ENCODE data around the gene PASK. TPM values are rescaled to one million over a fixed set of nuclear protein-coding genes. Genes with fewer than 3 reads are reported as not detected.

The PASK gene
- total and polyA plus RNA-seq, 2 of the 4 experiments (the other 2 are of a cell fraction), result 4.1 TPM

DNA sequence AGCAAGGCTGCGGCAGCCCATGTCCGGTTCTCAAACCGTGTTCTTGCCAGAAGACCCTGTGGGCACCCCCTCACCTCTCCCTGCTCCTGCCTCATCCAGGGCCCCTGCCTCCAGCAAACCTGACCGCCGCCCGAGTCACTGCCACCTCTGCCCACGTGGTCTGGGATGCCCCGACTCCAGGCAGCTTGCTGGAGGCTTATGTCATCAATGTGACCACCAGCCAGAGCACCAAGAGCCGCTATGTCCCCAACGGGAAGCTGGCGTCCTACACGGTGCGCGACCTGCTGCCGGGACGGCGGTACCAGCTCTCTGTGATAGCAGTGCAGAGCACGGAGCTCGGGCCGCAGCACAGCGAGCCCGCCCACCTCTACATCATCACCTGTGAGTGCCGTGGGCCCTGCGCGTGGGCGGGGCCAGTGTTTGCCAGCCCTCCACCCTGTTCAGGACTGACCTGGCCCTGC, 79.4 kb downstream of the PASK start:
- no peak overlapping the region for H2AK9ac ChIP-seq (replicated peaks; ENCODE audit: low read depth, low read length, poor library complexity)
- intact Hi-C loops (cut with micrococcal nuclease) (no loop called here), in situ Hi-C loops (cut with MboI; ENCODE audit: low sequenced_read_pairs) (loop anchor here (10.0 kb wide), 1 partner anchor 215 kb away; no protein-coding TSS in a partner anchor), dilution Hi-C loops (cut with HindIII; ENCODE audit: low sequenced_read_pairs, unreplicated experiment) (no loop called here)
- ChIA-PET POLR2A (ENCODE audit: unreplicated experiment) (no interaction called here), CTCF (no interaction called here)
- TF ChIP-seq POLR2A (IDR thresholded peaks at IDR 0.05; ENCODE audit: low read depth, low read length) (no peak), MXI1 (IDR thresholded peaks at IDR 0.05; ENCODE audit: borderline replicate concordance, low read depth, low read length) (no peak), BHLHE40 (IDR thresholded peaks at IDR 0.05; ENCODE audit: low read depth, low read length) (no peak)
- no peak overlapping the region for H4K5ac ChIP-seq (ENCODE audit: low read depth, low read length)
- no peak overlapping the region for H3K4me3 ChIP-seq (ENCODE audit: insufficient read depth, low read depth, low read length)
- no peak overlapping the region for H4K91ac ChIP-seq (ENCODE audit: insufficient read depth, low read depth, low read length)
- H2AFZ ChIP-seq (replicated peaks; ENCODE audit: low read length, poor library complexity), result no peak overlapping the region
- no peak for DNase-seq
- no peak overlapping the region for H3K18ac ChIP-seq (ENCODE audit: low read depth, low read length)
- H3K27me3 ChIP-seq (ENCODE audit: control insufficient read depth, insufficient read depth, low read length), result no peaks in the 10 kb centered on the region
- H3K4me2 ChIP-seq (ENCODE audit: low read depth, low read length), result no peak overlapping the region
- H3K27ac ChIP-seq (ENCODE audit: insufficient read depth, low read length), result no peak overlapping the region
- no peaks in the 10 kb centered on the region for H3K79me1 ChIP-seq (ENCODE audit: low read depth in 1 of 2, low read length in 2 of 2)
- BruUV-seq (replicated peaks), result no TSS peak
- no peak overlapping the region for H2BK5ac ChIP-seq (ENCODE audit: low read depth, low read length, poor library complexity, severe bottlenecking)
- no peaks in the 10 kb centered on the region for H4K20me1 ChIP-seq (ENCODE audit: insufficient read depth, low read length)
- no peak overlapping the region for H3K56ac ChIP-seq (ENCODE audit: extremely low read depth, insufficient read depth, low read length)
- no peak overlapping the region for H2BK20ac ChIP-seq (ENCODE audit: low read depth, low read length)
- H3K9me1 ChIP-seq (ENCODE audit: insufficient read depth, low read length), result no peaks in the 10 kb centered on the region
- ATAC-seq (ENCODE audit: low read depth), result no peak
- H3K36me3 ChIP-seq (ENCODE audit: control insufficient read depth, insufficient read depth, low read length), result peaks cover 47% of the 10 kb centered on the region; the same call in 1 of the 2 replicates
- no peak overlapping the region for H2BK15ac ChIP-seq (ENCODE audit: low read depth, low read length)
- no peak overlapping the region for H4K8ac ChIP-seq (ENCODE audit: low read depth in 2 of 2, low read length in 2 of 2)
- no peak overlapping the region for H3K23ac ChIP-seq (ENCODE audit: low read depth, low read length)
- no peak overlapping the region for H3K14ac ChIP-seq (replicated peaks; ENCODE audit: low read depth, low read length)
- no peak overlapping the region for H3K4ac ChIP-seq (ENCODE audit: low read depth, low read length)
- no peaks in the 10 kb centered on the region for H3K9me3 ChIP-seq (ENCODE audit: control insufficient read depth, insufficient read depth, low read length)
- H2AK5ac ChIP-seq (ENCODE audit: low read depth, low read length), result no peak overlapping the region
- no peak overlapping the region for H2BK120ac ChIP-seq (ENCODE audit: low read depth, low read length)
- WGBS, 2 experiments (ENCODE audit: extremely low coverage in 2 of 2, insufficient read length in 1 of 2), result 78% methylated on average over 5 of the region's 26 CpGs; no CpG with 5 or more reads in 1 of the 2 experiments
- no peaks in the 10 kb centered on the region for H3K4me1 ChIP-seq (ENCODE audit: control insufficient read depth, insufficient read depth, low read length)
- no peak overlapping the region for H3K9ac ChIP-seq (ENCODE audit: low read depth, low read length)

Data from IMR-90 (cell line).